ENCODE measurements around the gene STAT5B.
"Not testable (repeated sequence)": the region's sequence is repeated elsewhere in the genome, so short reads cannot be mapped to it uniquely, and the experiment has no call there.

STAT5B gene

GRCh38 chr17:42276359-42276608, at the start of gene STAT5B:
STAT5B (minus strand) TSS chr17:42276391; CDS start chr17:42232127, 44,264 bp downstream.
- DNase-seq = peak; percentile 80

GRCh38 chr17:42325026-42325425, 48.8 kb upstream of the STAT5B start:
- DNase-seq = no peak

DNA sequence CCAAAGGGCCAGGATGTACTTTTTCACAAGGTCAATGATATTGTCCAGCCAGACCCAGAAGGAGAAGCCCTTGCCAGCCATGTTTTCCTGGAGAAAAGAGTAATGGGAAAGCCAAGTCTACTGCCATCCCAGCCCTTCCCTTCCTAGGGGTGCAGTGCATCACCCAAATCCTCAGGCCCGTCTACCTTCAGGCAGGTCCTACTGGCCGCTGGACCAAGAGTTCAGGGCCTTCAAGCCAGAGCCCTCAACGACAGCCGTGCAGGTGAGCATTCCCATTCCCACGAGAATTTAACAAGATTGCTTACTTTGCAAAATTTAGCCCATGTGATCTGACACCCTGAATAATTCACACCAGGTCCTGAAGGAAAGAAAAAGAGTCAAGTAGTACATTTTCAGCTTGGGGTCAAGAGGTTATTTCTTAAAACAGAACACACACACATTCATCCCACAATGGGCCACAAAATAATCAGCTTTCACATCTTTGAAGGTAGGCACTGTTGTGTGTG, 47.1 kb upstream of the STAT5B start:
- DNase-seq = no peak

GRCh38 chr17:42322382-42323267, 46.4 kb upstream of the STAT5B start:
- peak; percentile 93 for DNase-seq

DNA sequence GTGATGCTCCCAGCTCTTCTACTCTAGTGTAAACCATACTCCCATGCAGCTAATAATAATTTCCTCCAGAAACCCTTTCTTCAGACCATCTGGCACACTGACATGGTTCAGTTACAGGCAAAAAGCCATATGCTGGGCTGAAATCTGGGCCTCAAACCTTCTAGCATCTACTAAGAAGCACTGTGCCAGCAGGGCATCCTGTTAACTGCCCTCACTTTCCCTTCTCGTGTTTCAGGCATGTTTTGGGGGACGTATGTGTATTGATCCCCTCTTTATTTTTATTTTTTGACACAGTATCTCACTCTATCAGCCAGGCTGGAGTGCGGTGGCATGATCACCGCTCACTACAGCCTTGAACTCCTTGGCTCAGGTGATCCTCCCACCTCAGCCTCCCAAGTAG, 45.4 kb upstream of the STAT5B start:
- DNase-seq = no peak

GRCh38 chr17:42317967-42318366, 41.8 kb upstream of the STAT5B start:
- not testable (repeated sequence) for DNase-seq

DNA sequence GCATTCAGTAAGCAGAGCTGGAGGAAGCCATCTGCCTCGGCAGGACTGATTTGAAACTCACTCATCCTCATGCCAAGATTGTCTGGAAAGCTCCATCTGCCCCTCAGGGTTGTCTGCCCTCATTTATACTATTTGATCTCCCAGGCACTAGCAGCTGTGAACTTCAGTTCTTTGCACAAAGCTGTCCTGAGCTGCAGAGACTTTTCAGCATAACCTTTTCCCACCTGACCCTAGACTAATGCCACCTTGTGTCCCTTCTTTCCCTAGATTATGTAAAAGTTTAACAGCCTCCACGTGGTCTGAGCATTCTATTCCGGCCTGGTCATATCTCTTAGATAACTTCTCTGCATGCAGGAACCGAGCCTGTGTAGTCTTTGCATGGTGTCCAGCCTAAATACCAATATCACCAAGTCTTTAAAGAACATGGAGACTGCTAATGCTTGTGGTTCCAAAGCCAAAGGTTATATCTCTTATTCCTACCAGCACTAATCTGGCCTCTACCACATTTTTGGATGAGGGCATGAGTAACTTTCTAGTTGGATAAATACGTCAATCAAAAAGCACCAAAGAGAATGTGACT, 41.2 kb upstream of the STAT5B start:
- DNase-seq = no peak

- no peak for DNase-seq
Observed at GRCh38 chr17:42316755-42317154, 40.6 kb upstream of the STAT5B start.

DNA sequence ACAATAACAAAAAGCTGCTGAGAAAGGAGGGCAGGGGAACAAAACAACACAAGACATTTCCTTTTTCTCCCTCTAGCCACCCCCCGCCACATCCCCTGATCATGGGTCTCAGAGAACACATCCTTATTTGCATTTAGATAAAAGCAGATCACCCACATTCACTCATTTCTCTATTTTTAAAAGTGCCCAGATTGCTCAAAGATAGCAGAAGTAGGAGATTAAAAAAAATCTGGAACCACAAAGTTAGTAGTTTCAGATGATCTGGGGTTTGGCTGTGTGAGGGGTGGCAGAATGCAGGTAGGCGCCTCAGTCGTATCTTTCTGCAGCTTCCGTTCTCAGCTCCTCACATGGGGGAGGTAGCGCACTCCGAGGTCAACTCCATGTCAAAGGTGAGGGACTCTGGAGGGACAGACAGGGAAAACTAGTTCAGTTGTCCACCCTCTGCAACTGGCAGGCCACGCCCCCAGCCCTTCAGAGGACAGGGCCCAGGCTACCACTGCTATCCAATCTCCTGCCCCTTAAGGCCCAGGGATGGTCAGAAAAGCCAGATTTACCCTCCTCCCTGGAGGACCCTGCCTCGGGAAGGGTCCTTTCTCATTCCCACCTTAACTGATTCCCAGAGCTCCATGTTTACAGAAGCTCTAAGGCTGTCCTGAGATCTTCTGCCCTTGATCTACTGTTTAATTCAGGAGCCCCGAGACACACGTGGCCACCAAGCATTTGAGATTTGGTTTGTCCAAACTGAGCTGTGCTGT, 39.4 kb upstream of the STAT5B start:
- DNase-seq = no peak

- DNase-seq = no peak
Observed at GRCh38 chr17:42313773-42314566, 37.8 kb upstream of the STAT5B start.

- no peak for DNase-seq
Observed at GRCh38 chr17:42313389-42313772, 37.2 kb upstream of the STAT5B start.

- DNase-seq = peak; percentile 85
Observed at GRCh38 chr17:42312285-42313130, 36.3 kb upstream of the STAT5B start.

- DNase-seq = no peak
Observed at GRCh38 chr17:42312035-42312284, 35.8 kb upstream of the STAT5B start.

- peak; percentile 36 for DNase-seq
Observed at GRCh38 chr17:42311240-42312034, 35.2 kb upstream of the STAT5B start.

DNA sequence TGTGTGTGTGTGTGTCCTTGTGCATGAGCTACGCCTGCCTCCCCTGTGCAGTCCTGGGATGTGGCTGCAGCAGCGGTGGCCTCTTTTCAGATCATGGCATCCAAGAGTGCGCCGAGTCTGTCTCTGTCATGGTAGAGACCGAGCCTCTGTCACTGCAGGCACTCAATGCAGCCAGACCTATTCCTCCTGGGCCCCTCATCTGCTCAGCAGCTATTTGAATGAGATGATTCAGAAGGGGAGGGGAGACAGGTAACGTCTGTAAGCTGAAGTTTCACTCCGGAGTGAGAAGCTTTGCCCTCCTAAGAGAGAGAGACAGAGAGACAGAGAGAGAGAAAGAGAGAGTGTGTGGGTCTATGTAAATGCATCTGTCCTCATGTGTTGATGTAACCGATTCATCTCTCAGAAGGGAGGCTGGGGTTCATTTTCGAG, 34.6 kb upstream of the STAT5B start:
- DNase-seq = peak; percentile 57

GRCh38 chr17:42309986-42310786, 34.0 kb upstream of the STAT5B start:
- no peak for DNase-seq

GRCh38 chr17:42309142-42309541, 33.0 kb upstream of the STAT5B start:
- no peak for DNase-seq

- DNase-seq = no peak
Observed at GRCh38 chr17:42308446-42308845, 32.3 kb upstream of the STAT5B start.

GRCh38 chr17:42307362-42307927, 31.3 kb upstream of the STAT5B start:
- no peak for DNase-seq

GRCh38 chr17:42306385-42306667, 30.1 kb upstream of the STAT5B start:
- no peak for DNase-seq
